ENCODE results near the gene TMEM45A.

DNA sequence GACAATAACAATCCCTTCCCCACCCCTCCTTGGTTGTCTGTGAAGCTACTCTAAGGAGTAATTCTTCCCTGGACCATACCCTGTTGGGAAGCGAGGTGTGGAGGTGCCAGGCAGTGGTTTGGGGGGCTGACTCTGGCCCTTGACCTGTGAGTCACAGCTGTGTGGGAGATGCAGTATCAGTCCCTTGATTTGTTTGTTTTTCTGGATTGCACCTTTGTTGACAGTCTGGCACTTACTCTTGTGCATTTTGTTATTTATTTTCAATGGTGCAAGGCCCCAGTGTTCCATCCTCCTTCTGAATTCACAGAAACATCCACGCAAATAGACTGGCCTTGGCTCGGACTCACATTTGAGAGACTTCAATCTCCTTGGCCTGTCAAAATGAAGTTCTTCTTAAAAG, 29.7 kb downstream of the TMEM45A start:
- TF ChIP-seq POLR2A (IDR thresholded peaks at IDR 0.05) = no peak
- TF ChIP-seq, protein P1, sequence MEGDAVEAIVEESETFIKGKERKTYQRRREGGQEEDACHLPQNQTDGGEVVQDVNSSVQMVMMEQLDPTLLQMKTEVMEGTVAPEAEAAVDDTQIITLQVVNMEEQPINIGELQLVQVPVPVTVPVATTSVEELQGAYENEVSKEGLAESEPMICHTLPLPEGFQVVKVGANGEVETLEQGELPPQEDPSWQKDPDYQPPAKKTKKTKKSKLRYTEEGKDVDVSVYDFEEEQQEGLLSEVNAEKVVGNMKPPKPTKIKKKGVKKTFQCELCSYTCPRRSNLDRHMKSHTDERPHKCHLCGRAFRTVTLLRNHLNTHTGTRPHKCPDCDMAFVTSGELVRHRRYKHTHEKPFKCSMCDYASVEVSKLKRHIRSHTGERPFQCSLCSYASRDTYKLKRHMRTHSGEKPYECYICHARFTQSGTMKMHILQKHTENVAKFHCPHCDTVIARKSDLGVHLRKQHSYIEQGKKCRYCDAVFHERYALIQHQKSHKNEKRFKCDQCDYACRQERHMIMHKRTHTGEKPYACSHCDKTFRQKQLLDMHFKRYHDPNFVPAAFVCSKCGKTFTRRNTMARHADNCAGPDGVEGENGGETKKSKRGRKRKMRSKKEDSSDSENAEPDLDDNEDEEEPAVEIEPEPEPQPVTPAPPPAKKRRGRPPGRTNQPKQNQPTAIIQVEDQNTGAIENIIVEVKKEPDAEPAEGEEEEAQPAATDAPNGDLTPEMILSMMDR (IDR thresholded peaks at IDR 0.05) = no peak
